OCI-LY3 (cell line): Measurements from ENCODE around the gene FN3K.

Experiments used
- H2AFZ ChIP-seq: fragments of 200-600, 300-600 bp; shearing (Covaris generic); 2 replicates; pipeline ENCODE4 v1.6.0; 2014; ENCODE audit warnings: antibody characterized with exemption, low read depth, low read length
- H3K27ac ChIP-seq: fragments of 200-600, 300-600 bp; sonication (generic); 2 replicates; pipeline ENCODE4 v1.5.1; 2014; ENCODE audit warnings: mild to moderate bottlenecking, low read length, moderate library complexity, mixed read lengths
- H3K27me3 ChIP-seq: fragments of 200-600, 300-600 bp; sonication (generic); 2 replicates; pipeline ENCODE4 v1.6.1; 2014; ENCODE audit warnings: low read depth, low read length, mixed read lengths
- H3K36me3 ChIP-seq: fragments of 200-600, 300-600 bp; sonication (generic); replicated peaks from 2 replicates; pipeline ENCODE3; 2014; ENCODE audit warnings: low read depth, low read length, mixed read lengths
- H3K4me1 ChIP-seq: fragments of 300-600, 200-600 bp; sonication (generic); 2 replicates; pipeline ENCODE4 v1.6.1; 2014; ENCODE audit warnings: low read length, mixed read lengths
- H3K4me2 ChIP-seq: fragments of 200-600, 300-600 bp; sonication (generic); 2 replicates; pipeline ENCODE4 v1.6.1; 2014; ENCODE audit warnings: low read length, mixed read lengths
- H3K4me3 ChIP-seq: fragments of 300-600, 200-600 bp; sonication (generic); 2 replicates; pipeline ENCODE4 v1.5.1; 2014; ENCODE audit warnings: antibody characterized with exemption, mild to moderate bottlenecking, low read length, moderate library complexity
- H3K79me2 ChIP-seq: fragments of 300-600, 200-600 bp; shearing (Covaris generic); 2 replicates; pipeline ENCODE4 v1.6.1; 2014; ENCODE audit warnings: mild to moderate bottlenecking, low read length, mixed read lengths
- H3K9ac ChIP-seq: fragments of 300-600, 200-600 bp; shearing (Covaris generic); 2 replicates; pipeline ENCODE4 v1.6.0; 2014; ENCODE audit warnings: mild to moderate bottlenecking, low read length, moderate library complexity
- H3K9me3 ChIP-seq: fragments of 200-600, 300-600 bp; shearing (Covaris generic); 2 replicates; pipeline ENCODE4 v1.6.1; 2014; ENCODE audit warnings: low read length, mixed read lengths; ENCODE audit not compliant: insufficient read depth
- H4K20me1 ChIP-seq: fragments of 200-600, 300-600 bp; sonication (generic); 2 replicates; pipeline ENCODE4 v1.6.1; 2016; ENCODE audit warnings: low read length, mixed read lengths; ENCODE audit not compliant: insufficient read depth
- CTCF ChIP-seq: fragments of 200-600, 300-600 bp; sonication (generic); IDR thresholded peaks from 2 replicates; pipeline ENCODE4 v1.5.1; 2014; ENCODE audit warnings: antibody characterized with exemption, low read length, low read depth
- EZH2phosphoT487 ChIP-seq: fragments of 200-600 bp; shearing (Covaris generic); IDR thresholded peaks from 2 replicates; pipeline ENCODE4 v1.6.1; 2018; ENCODE audit warnings: antibody characterized with exemption, mixed run types, low read depth

The FN3K gene

GRCh38 chr17:82780195-82780594 lies 44.8 kb downstream of the FN3K start:
- H2AFZ ChIP-seq = no peak overlapping the region
- no peak overlapping the region for H3K9ac ChIP-seq

GRCh38 chr17:82780971-82781893 lies 45.8 kb downstream of the FN3K start:
- H3K9me3 ChIP-seq = no peaks in the 10 kb centered on the region
- H3K4me3 ChIP-seq = no peak overlapping the region
- H3K36me3 ChIP-seq = peaks cover 15% of the 10 kb centered on the region
- no peaks in the 10 kb centered on the region for H3K27me3 ChIP-seq
- H4K20me1 ChIP-seq = peaks cover 6% of the 10 kb centered on the region; the same call in 1 of the 2 replicates
- H2AFZ ChIP-seq = no peak overlapping the region
- H3K27ac ChIP-seq = no peak overlapping the region
- H3K4me1 ChIP-seq = peaks cover 3% of the 10 kb centered on the region; the same call in 1 of the 2 replicates
- H3K79me2 ChIP-seq = no peaks in the 10 kb centered on the region
- H3K4me2 ChIP-seq = no peak overlapping the region
- no peak overlapping the region for H3K9ac ChIP-seq
- TF ChIP-seq EZH2phosphoT487 = no peak
- no peak for TF ChIP-seq CTCF

More at GRCh38 chr17:82780195-82780594, 44.8 kb downstream of the FN3K start:
- TF ChIP-seq EZH2phosphoT487 (no peak), CTCF (no peak)
- Histone ChIP-seq H3K4me1 (peaks cover 3% of the 10 kb centered on the region; the same call in 1 of the 2 replicates), H4K20me1 (peaks cover 4% of the 10 kb centered on the region; the same call in 1 of the 2 replicates), H3K4me2 (no peak overlapping the region), H3K27ac (no peak overlapping the region), H3K9me3 (no peaks in the 10 kb centered on the region), H3K79me2 (no peaks in the 10 kb centered on the region), H3K27me3 (no peaks in the 10 kb centered on the region), H3K4me3 (no peak overlapping the region), H3K36me3 (peaks cover 17% of the 10 kb centered on the region)

DNA sequence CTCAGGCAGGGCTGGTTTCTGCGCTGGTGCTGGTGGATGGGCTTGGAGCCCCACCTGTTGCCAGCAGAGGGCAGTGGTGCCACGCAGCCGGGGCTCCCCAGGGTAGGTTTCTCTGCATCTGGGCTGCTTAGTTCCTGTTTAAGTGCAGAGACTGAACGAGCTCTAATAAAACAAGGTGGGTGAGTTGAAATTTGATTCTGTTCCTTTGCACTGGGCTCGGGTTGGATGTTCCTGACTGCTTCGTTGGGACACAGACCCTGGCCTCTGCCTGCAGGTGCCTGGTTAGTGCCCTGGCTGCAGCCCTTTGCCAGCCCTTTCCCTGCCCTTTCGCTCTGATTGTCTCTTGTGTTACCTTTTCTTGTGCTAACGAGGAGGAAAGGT lies 46.5 kb downstream of the FN3K start:
- TF ChIP-seq CTCF (peak; percentile 98), EZH2phosphoT487 (no peak)
- Histone ChIP-seq H3K9me3 (no peaks in the 10 kb centered on the region), H3K4me3 (no peak overlapping the region), H3K79me2 (no peaks in the 10 kb centered on the region), H2AFZ (no peak overlapping the region), H4K20me1 (peaks cover 7% of the 10 kb centered on the region; the same call in 1 of the 2 replicates), H3K27ac (no peak overlapping the region), H3K9ac (no peak overlapping the region), H3K4me2 (no peak overlapping the region), H3K4me1 (peaks cover 3% of the 10 kb centered on the region; the same call in 1 of the 2 replicates), H3K36me3 (peaks cover 9% of the 10 kb centered on the region), H3K27me3 (no peaks in the 10 kb centered on the region)

- peaks cover 9% of the 10 kb centered on the region for H3K36me3 ChIP-seq
- H3K9ac ChIP-seq = no peak overlapping the region
- no peaks in the 10 kb centered on the region for H3K79me2 ChIP-seq
- no peak overlapping the region for H3K27ac ChIP-seq
- no peak overlapping the region for H2AFZ ChIP-seq
- H4K20me1 ChIP-seq = peaks cover 7% of the 10 kb centered on the region; the same call in 1 of the 2 replicates
- no peaks in the 10 kb centered on the region for H3K9me3 ChIP-seq
- no peak overlapping the region for H3K4me3 ChIP-seq
- H3K4me1 ChIP-seq = peaks cover 3% of the 10 kb centered on the region; the same call in 1 of the 2 replicates
- no peak overlapping the region for H3K4me2 ChIP-seq
- TF ChIP-seq CTCF (no peak), EZH2phosphoT487 (no peak)
- no peaks in the 10 kb centered on the region for H3K27me3 ChIP-seq
Observed at GRCh38 chr17:82782657-82783207, 47.3 kb downstream of the FN3K start.
